Measurements from ENCODE around the gene FAM53A.
"Not testable (repeated sequence)": the region's sequence is repeated elsewhere in the genome, so short reads cannot be mapped to it uniquely, and the experiment has no call there.

The FAM53A gene

GRCh38 chr4:1708581-1708980, 24.5 kb upstream of the FAM53A start:
- H4K20me1 ChIP-seq (ENCODE audit: insufficient read depth): 0 out of 2 replicates have a peak, but pooled peaks cover 5% of the 10 kb centered on the region
- TF ChIP-seq CTCF (conservative IDR thresholded peaks at IDR 0.05; ENCODE audit: low read depth, low read length): no peak
- H3K4me3 ChIP-seq (IDR thresholded peaks at IDR 0.05; ENCODE audit: insufficient read depth, low read depth, low read length): no peak overlapping the region
- peaks cover 3% of the 10 kb centered on the region; the same call in 1 of the 2 replicates for H3K36me3 ChIP-seq (ENCODE audit: insufficient read depth)
- no peak overlapping the region for H3K9ac ChIP-seq
- no peak overlapping the region for H3K4me2 ChIP-seq
- no peaks in the 10 kb centered on the region for H3K27me3 ChIP-seq (ENCODE audit: insufficient read depth, low read depth)
- no peak overlapping the region for H3K27ac ChIP-seq
- H3K4me1 ChIP-seq (ENCODE audit: low read depth, poor library complexity, severe bottlenecking): peaks cover 18% of the 10 kb centered on the region
- H3K79me2 ChIP-seq (ENCODE audit: insufficient read depth, low read depth): peaks cover 82% of the 10 kb centered on the region
- H2AFZ ChIP-seq (ENCODE audit: low read depth): no peak overlapping the region

- peaks cover 15% of the 10 kb centered on the region for H3K4me1 ChIP-seq (ENCODE audit: low read depth, poor library complexity, severe bottlenecking)
- H3K27ac ChIP-seq: no peak overlapping the region
- no peak overlapping the region for H3K4me3 ChIP-seq (IDR thresholded peaks at IDR 0.05; ENCODE audit: insufficient read depth, low read depth, low read length)
- no peak for TF ChIP-seq CTCF (conservative IDR thresholded peaks at IDR 0.05; ENCODE audit: low read depth, low read length)
- no peak overlapping the region for H3K9ac ChIP-seq
- H2AFZ ChIP-seq (ENCODE audit: low read depth): no peak overlapping the region
- no peaks in the 10 kb centered on the region for H3K27me3 ChIP-seq (ENCODE audit: insufficient read depth, low read depth)
- 0 out of 2 replicates have a peak, but pooled peaks cover 5% of the 10 kb centered on the region for H4K20me1 ChIP-seq (ENCODE audit: insufficient read depth)
- H3K79me2 ChIP-seq (ENCODE audit: insufficient read depth, low read depth): peaks cover 94% of the 10 kb centered on the region
- H3K36me3 ChIP-seq (ENCODE audit: insufficient read depth): peaks cover 6% of the 10 kb centered on the region; the same call in 1 of the 2 replicates
- H3K4me2 ChIP-seq: no peak overlapping the region
These were observed 22.2 kb upstream of the FAM53A start for GRCh38 chr4:1706358-1706757.

- Histone ChIP-seq H3K4me2 (no peak overlapping the region), H3K36me3 (ENCODE audit: insufficient read depth) (peaks cover 6% of the 10 kb centered on the region; the same call in 1 of the 2 replicates)
These were observed 21.6 kb upstream of the FAM53A start for GRCh38 chr4:1705732-1706131.

GRCh38 chr4:1703867-1704266, 19.8 kb upstream of the FAM53A start:
- Histone ChIP-seq H3K4me2 (no peak overlapping the region), H3K4me3 (IDR thresholded peaks at IDR 0.05; ENCODE audit: insufficient read depth, low read depth, low read length) (no peak overlapping the region), H4K20me1 (ENCODE audit: insufficient read depth) (no peaks in the 10 kb centered on the region), H3K27ac (no peak overlapping the region), H2AFZ (ENCODE audit: low read depth) (no peak overlapping the region), H3K79me2 (ENCODE audit: insufficient read depth, low read depth) (peaks cover 87% of the 10 kb centered on the region), H3K9ac (no peak overlapping the region), H3K27me3 (ENCODE audit: insufficient read depth, low read depth) (no peaks in the 10 kb centered on the region), H3K4me1 (ENCODE audit: low read depth, poor library complexity, severe bottlenecking) (peaks cover 3% of the 10 kb centered on the region), H3K36me3 (ENCODE audit: insufficient read depth) (peaks cover 6% of the 10 kb centered on the region; the same call in 1 of the 2 replicates)
- TF ChIP-seq CTCF (conservative IDR thresholded peaks at IDR 0.05; ENCODE audit: low read depth, low read length): no peak

More at GRCh38 chr4:1705732-1706131, 21.6 kb upstream of the FAM53A start:
- H3K4me1 ChIP-seq (ENCODE audit: low read depth, poor library complexity, severe bottlenecking): peaks cover 15% of the 10 kb centered on the region
- peaks cover 94% of the 10 kb centered on the region for H3K79me2 ChIP-seq (ENCODE audit: insufficient read depth, low read depth)
- no peak overlapping the region for H3K9ac ChIP-seq
- 0 out of 2 replicates have a peak, but pooled peaks cover 5% of the 10 kb centered on the region for H4K20me1 ChIP-seq (ENCODE audit: insufficient read depth)
- H2AFZ ChIP-seq (ENCODE audit: low read depth): no peak overlapping the region
- H3K27ac ChIP-seq: no peak overlapping the region
- no peaks in the 10 kb centered on the region for H3K27me3 ChIP-seq (ENCODE audit: insufficient read depth, low read depth)
- TF ChIP-seq CTCF (conservative IDR thresholded peaks at IDR 0.05; ENCODE audit: low read depth, low read length): no peak
- no peak overlapping the region for H3K4me3 ChIP-seq (IDR thresholded peaks at IDR 0.05; ENCODE audit: insufficient read depth, low read depth, low read length)

- not testable (repeated sequence) for H4K20me1 ChIP-seq (ENCODE audit: insufficient read depth); H3K27ac ChIP-seq; H3K27me3 ChIP-seq (ENCODE audit: insufficient read depth, low read depth); H2AFZ ChIP-seq (ENCODE audit: low read depth); H3K9ac ChIP-seq; H3K4me2 ChIP-seq; H3K36me3 ChIP-seq (ENCODE audit: insufficient read depth); H3K4me3 ChIP-seq (IDR thresholded peaks at IDR 0.05; ENCODE audit: insufficient read depth, low read depth, low read length); H3K4me1 ChIP-seq (ENCODE audit: low read depth, poor library complexity, severe bottlenecking)
- H3K79me2 ChIP-seq (ENCODE audit: insufficient read depth, low read depth): peaks cover 71% of the 10 kb centered on the region
These were observed 17.6 kb upstream of the FAM53A start for GRCh38 chr4:1701671-1702070.

Data from KMS-11 (cell line).